HG03108 (cell line): Measurements from ENCODE around the gene TACO1.

Source experiments
- ATAC-seq: cut with Tn5 transposase; IDR thresholded peaks from one replicate; pipeline ENCODE4 v1.9.1; 2021; ENCODE audit warnings: moderate library complexity; ENCODE audit not compliant: unreplicated experiment

The TACO1 gene

GRCh38 chr17:63635787-63636186 is 35.1 kb downstream of the TACO1 start:
- ATAC-seq: no peak

DNA sequence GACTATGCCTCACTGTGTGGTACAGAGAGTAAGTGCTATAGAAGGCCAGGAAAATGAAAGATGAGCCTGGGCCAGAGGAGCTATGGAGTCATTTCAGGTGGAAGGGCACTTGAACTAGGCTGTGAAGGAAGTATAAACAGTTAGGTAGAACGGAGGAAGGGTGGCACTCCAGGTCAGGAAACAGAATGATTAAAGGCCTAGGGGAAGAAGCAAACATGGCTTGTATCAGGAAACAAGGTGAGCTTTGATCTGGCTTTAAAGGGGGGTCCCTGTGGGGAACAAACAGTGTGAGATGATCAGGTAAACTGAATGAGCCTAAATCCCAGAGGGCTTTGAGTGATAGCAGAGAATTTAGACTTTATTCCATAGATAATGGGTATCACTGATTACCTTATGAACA is 38.4 kb downstream of the TACO1 start:
- ATAC-seq: no peak

DNA sequence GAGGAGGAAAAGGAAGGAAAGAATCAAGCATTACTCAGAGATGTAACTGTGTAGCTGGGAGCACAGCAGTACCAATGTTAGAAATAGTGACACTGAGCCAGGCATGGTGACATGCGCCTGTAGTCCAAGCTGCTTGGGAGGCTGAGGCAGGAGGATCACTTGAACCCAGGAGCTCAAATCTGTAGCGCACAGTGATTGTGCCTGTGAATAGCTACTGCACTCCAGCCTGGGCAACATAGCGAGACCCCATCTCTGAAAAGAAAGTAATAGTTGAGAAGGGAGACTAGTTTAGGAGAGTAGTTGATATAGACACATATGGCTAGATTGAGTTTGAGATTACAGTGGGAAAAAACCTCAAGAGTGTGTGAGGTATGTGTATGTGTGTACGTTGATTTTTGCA is 39.3 kb downstream of the TACO1 start:
- ATAC-seq: no peak

- no peak for ATAC-seq
These were observed 41.2 kb downstream of the TACO1 start for GRCh38 chr17:63641692-63642448.

DNA sequence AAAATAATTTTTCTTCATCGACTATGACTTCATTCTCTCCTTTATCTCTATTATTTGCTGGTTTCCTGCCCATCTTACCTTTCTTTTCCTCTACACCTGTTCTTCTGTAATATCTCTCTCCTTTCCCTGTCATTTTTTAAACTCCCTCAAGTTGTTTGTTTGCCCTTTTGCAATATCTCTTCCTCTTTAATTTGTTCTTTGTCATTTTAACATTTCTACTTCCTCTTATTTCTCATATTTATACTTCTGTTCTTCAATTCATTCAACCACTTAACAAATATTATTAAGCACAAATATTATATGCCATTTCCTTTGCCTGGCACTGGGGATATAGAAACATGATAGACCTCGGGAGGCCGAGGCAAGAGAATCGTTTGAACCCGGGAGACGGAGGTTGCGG is 44.2 kb downstream of the TACO1 start:
- ATAC-seq: no peak

GRCh38 chr17:63645775-63646487 is 45.2 kb downstream of the TACO1 start:
- ATAC-seq: no peak

GRCh38 chr17:63646488-63646806 is 45.8 kb downstream of the TACO1 start:
- ATAC-seq: no peak

DNA sequence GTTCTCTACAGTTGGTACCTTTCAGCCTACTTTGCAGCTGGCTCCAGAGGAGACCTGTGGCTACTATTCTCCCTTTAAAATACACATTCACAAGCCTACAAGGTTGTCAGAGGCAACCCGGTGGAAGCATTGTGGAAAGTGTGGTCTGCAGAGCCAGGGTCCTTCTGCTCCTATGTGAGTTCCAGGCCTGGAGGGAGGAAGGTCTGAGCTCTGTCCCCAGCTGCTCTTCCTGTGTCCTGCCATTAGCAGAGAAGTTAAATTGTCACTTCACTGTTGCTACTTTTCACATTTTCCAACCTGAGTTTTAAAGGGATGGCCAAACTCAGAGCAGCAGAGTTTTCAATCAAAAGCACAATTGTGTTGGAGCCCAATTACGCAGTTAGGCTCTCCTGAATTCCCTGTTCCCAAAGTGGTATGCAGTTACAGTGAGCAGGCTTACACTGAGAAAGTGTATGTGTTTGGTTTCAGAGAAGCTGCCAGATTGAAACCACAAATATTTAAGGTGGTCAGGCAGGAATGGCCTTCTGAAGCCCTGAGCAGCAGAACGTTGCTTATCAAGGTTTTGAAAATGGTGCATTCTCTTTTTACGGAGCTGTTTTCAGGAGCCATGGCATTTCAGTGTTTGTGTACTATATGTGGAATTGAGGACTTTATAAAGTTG is 46.5 kb downstream of the TACO1 start:
- no peak for ATAC-seq

GRCh38 chr17:63647936-63648335 is 47.2 kb downstream of the TACO1 start:
- no peak for ATAC-seq

GRCh38 chr17:63649813-63650212 is 49.1 kb downstream of the TACO1 start:
- no peak for ATAC-seq

DNA sequence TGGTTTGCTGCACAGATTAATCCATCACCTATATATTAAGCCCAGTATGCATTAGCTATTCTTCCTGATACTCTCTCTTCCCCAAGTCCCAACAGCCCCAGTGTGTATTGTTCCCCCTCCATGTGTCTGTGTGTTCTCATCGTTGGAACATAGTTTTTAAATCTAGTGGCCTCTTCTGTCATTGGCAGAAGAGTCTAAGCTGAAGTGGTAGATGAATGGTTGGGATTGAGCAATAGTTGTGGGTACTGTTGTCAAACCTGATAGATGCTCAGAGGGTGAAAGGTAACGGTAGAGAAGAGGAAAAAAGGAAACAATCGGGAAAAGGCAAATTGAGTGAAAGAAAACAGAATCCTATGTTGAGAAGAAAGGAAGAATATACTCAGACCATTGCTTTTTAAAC is 51.4 kb downstream of the TACO1 start:
- ATAC-seq: no peak

DNA sequence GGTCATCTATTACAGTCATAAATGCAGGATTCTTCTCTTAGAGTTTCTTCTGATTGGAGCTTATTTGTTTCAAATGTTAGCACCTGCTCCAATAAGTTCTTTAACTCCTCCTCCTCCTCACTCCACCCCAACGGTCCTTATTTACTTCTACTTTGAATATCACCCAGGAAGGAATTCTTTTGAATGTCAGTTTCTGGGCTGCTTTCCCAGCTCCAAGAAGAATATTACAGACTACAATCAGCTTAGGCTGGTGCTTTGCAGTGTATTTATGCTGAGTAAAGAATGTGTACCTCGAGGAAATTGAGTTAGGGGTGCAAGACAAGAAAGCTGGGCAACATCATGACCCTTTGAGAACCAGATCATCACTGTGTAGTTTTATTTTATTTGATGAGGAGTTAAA is 52.4 kb downstream of the TACO1 start:
- no peak for ATAC-seq

- ATAC-seq: no peak
These were observed 57.1 kb downstream of the TACO1 start for GRCh38 chr17:63657786-63658185.
